OCI-LY1 (cell line): ENCODE measurements around the gene CNTNAP4.

ENCODE experiments used
- CTCF ChIP-seq: fragments of 200-600 bp; sonication (generic), shearing (Covaris generic); IDR thresholded peaks from 2 replicates; pipeline ENCODE4 v1.5.1; 2017; ENCODE audit warnings: mild to moderate bottlenecking, antibody characterized with exemption, low read length, moderate library complexity, mixed read lengths
- EZH2 ChIP-seq: fragments of 200-600 bp; sonication (generic), shearing (Covaris generic); IDR thresholded peaks from 2 replicates; pipeline ENCODE4 v1.8.0; 2017; ENCODE audit warnings: borderline replicate concordance, mixed run types, mild to moderate bottlenecking, antibody characterized with exemption, low read length, moderate library complexity, mixed read lengths

- peak; percentile 62 for TF ChIP-seq CTCF
- TF ChIP-seq EZH2, result no peak
Observed at GRCh38 chr16:76265434-76266045, 11.7 kb upstream of the CNTNAP4 start.
